NOMO-1 treated with dmso at 0.1 percent for 144 hours (cell line): ENCODE measurements around the gene KRTAP5-8.
"Not testable (repeated sequence)": the region's sequence is repeated elsewhere in the genome, so short reads cannot be mapped to it uniquely, and the experiment has no call there.

Experiments
- DNase-seq: peaks from one replicate; lab custom pipeline; 2025; ENCODE audit not compliant: unreplicated experiment; lab: John Stamatoyannopoulos, UW

The KRTAP5-8 gene

GRCh38 chr11:71505781-71506180, 32.0 kb upstream of the KRTAP5-8 start:
- DNase-seq: no peak

GRCh38 chr11:71507102-71507501, 30.7 kb upstream of the KRTAP5-8 start:
- DNase-seq: no peak

GRCh38 chr11:71518506-71519471, 19.0 kb upstream of the KRTAP5-8 start:
- no peak for DNase-seq

DNA sequence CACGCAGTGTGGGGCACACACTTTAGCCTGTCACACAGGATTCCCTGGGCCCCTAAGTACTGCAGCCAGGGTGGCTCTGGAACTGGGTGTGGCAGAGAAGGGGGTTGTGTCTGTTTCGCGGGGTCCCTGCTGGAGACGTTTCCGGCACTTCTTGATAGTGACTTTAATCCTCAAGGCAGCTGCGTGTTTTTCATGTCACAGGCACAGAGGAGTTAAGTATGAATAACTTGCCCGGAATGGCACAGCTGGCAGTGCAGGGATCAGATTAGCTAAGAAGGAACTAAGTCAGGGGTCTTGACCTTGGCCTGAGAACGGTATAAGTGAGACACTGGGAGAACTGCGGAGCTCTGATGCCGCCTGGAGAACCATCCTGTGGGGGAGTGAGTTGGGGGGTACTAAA, 18.3 kb upstream of the KRTAP5-8 start:
- DNase-seq: no peak

- no peak for DNase-seq
These were observed 12.5 kb upstream of the KRTAP5-8 start for GRCh38 chr11:71525188-71525937.

DNA sequence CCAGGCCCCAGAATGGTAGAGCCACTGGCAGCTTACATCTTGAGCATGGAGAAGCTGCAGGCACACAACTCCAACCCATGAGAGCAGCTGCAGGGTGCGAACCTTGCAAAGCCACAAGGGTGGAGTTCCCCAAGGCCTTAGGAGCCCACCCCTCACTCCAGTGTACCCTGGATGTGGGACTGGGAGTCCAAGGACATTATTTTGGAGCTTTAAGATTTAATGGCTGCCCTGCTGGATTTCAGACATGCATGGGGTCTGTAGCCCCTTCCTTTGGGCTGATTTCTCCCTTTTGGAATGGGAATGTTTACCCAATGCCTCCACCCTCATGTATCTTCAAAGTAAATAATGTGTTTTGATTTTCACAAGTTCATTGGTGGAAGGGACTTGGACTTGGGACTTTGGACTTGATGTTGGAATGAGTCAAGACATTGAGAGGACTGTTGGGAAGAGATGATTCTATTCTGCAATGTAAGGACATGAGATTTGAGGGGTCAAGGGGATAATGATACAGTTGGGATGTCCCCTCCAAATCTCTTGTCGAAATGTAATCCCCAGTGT, 11.8 kb upstream of the KRTAP5-8 start:
- no peak for DNase-seq

DNA sequence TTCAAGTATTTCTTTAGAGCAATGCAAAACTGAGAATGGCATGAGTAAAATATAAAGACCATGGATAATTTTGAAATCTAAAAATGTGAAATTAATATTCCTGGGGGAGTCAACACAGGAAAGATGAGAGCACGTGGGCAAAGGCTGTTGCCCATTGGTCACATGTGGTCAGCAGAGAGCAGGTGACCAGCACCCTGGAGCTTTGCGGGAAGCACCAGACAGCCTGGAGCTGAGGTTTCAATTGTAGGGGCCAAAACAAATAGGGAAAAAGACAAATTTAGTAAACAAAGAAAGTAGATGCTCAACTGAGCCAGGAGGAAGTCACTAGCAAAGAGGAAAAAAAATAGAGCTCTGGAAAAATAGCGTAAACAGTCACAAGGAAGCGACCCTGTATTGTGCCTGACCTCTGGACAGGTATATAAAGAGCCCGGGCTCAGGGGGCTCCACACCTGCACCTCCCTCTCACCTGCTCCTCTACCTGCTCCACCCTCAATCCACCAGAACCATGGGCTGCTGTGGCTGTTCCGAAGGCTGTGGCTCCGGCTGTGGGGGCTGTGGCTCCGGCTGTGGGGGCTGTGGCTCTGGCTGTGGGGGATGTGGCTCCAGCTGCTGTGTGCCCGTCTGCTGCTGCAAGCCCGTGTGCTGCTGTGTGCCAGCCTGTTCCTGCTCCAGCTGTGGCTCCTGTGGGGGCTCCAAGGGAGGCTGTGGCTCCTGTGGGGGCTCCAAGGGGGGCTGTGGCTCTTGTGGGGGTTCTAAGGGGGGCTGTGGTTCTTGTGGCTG, 10.8 kb upstream of the KRTAP5-8 start, which contains the start of gene KRTAP5-7:
Gene KRTAP5-7 (plus strand): TSS at position 472 of the 780 bp plus-strand sequence. CDS start 34 bp downstream, at position 506.
- DNase-seq: not testable (repeated sequence)

GRCh38 chr11:71527576-71528210, 10.1 kb upstream of the KRTAP5-8 start:
- no peak for DNase-seq

GRCh38 chr11:71530602-71531001, 7.2 kb upstream of the KRTAP5-8 start:
- DNase-seq: no peak

DNA sequence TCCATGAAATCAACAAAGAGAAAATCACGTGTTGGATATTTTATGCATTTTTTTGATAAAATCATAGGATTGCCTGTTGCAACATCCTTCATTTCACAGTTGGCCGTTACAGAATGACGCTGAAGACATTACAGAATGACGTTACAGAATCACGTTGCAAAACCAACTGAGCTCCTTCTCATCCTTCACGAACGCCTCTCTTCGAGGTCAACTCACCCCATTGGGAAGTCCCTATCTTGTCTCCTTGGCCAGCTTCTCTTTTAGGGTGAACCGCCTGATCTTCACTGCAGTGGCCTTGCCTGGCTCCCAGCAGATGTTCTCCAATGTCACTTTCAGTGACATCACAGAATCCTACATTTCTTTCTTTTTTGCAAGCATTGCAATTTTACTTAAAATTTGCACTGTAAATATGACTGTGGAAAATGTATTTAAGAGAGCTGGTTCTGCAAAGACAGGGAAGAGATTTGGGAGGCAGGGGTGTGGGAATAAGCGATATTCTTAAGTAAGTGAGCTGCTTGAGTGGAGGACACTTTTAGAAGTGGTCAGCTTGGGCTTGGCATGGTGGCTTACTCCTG, 5.7 kb upstream of the KRTAP5-8 start:
- no peak for DNase-seq

DNA sequence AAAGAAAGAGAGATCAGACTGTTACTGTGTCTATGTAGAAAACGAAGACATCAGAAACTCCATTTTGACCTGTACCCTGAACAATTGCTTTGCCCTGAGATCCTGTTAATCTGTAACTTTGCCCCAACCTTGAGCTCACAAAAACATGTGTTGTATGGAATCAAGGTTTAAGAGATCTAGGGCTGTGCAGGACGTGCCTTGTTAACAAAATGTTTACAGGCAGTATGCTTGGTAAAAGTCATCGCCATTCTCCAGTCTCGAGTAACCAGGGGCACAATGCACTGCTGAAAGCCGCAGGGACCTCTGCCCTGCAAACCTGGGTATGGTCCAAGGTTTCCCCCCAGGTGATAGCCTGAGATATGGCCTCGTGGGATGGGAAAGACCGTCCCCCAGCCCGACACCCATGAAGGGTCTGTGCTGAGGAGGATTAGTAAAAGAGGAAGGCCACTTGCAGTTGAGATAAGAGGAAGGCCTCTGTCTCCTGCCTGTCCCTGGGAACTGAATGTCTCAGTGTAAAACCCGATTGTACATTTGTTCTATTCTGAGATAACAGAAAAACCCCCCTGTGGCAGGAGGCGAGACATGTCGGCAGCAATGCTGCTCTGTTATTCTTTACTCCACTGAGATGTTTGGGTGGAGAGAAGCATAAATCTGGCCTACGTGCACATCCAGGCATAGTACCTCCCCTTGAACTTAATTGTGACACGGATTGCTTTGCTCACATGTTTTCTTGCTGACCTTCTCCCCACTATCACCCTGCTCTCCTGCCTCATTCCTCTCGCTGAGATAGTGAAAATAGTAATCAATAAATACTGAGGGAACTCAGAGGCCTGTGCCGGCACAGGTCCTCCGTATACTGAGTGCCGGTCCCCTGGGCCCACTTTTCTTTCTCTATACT, 2.9 kb upstream of the KRTAP5-8 start:
- not testable (repeated sequence) for DNase-seq

DNA sequence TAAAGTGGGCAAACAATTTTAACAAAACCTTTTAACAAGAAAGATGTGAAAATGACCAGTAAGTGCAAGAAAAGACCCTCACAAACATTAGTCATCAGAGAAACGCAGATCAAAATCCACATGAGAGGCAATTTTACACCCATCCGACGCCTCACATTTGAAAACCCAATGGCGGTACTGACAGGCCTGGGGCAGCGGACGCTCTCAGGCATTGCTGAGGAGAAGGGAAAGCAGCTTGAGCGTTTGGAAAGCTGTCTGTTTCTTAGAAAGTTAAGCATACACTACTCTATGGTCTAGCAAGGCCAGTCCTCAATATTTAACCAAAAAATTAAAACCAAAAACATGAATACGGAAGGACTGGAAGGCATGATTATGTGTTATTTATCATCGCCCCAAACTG, 2.0 kb upstream of the KRTAP5-8 start:
- no peak for DNase-seq

DNA sequence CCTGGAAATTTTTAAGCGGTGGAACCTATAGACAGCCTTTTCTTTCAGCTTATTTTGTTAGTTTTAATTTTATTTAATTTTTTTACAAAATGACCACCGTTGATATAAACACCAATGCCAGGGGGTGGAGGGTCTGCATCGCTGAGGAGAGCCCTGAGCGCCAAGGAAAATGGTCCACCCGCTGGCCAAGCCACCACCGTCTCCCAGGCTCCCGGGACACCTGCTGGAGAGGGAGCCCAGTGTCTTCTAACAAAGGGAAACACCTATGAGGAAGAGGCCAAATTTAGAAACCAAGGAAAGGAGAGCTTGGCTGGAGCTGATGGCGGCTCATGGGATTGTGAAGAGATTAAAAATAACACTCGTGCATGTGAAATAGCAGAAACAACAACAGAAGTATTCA, 288 bp upstream of the KRTAP5-8 start:
- no peak for DNase-seq

- DNase-seq: no peak
These were observed 803 bp downstream of the KRTAP5-8 start for GRCh38 chr11:71538666-71538990.

DNA sequence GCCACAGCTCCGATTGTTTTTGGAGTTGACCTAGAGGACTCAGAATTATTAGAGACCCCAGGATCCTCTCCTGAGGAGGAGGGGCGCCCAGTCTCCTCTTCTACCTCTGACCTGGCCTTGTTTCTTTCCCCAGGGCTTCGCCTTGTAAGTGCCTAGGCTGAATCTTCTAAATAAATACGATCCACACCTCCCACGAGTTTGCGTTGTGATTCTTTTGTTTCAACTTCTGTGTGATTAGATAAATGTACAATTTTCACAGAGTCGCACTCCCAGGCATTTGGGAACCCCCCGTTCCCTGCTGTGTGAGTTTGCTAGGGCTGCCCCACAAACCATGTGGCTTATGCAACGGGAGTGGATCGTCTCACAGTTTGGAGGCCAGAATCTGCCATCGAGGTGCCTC, 1.2 kb downstream of the KRTAP5-8 start:
- no peak for DNase-seq

- DNase-seq: not testable (repeated sequence)
These were observed 2.1 kb downstream of the KRTAP5-8 start for GRCh38 chr11:71539971-71540370.

DNA sequence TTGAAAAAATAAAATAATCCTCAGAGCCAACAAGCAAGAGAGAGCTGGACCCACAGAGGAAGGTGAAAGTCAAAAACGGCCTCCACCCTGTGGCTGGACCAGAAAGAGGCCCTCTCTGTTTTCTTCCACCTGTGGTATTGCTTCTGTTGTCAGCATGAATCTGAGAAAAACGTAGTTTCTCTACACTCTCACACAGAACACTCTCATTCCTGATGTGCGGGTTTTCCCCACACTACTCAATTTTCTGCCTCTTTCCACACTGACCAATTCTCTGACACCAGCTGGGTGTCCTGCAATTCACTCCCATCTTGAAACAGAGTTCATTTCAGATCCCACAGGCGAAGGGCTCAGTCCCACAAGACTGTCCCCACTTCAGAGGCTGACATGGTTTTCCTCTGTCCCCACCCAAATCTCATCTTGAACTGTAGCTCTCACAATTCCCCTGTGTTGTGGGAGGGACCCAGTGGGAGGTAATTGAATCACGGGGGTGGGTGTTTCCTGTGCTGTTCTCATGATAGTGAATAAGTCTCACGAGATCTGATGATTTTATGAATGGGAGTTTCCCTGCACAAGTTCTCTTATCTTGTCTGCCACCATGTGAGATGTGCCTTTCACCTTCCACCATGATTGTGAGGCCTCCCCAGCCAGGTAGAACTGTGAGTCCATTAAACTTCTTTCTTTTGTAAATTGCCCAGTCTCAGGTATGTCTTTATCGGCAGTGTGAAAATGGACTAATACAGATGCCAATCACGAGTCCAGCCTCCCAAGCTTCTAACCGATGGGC, 2.9 kb downstream of the KRTAP5-8 start:
- not testable (repeated sequence) for DNase-seq

DNA sequence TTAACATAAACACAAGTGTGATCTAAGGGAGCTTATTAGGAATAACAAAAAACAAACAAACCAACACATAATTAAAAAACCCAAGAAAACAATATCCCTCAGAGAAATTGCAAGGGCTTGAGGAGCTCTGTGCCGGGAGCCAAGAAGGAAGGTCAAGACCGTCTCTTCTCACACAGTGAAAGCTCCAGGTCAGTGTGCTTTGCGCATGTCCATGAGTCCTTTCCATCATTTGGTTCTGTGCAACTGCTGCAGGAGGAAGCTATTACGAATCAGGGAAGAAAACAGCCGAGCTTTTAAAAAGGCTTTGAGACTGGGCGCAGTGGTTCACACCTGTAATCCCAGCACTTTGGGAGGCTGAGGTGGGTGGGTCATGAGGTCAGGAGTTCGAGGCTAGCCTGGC, 4.6 kb downstream of the KRTAP5-8 start:
- no peak for DNase-seq
